Measurements from ENCODE around the gene TMEM255A.

GRCh38 chrX:120264341-120264740 lies 46.9 kb downstream of the TMEM255A start:
- TF ChIP-seq CTCF (conservative IDR thresholded peaks at IDR 0.05 in 1 of 2, IDR thresholded peaks at IDR 0.05 in 1 of 2; ENCODE audit: low read depth in 1 of 2, low read length in 2 of 2) (no peak), EZH2 (IDR thresholded peaks at IDR 0.05; ENCODE audit: low read length, missing control alignments) (no peak)

Data from fibroblast of lung (primary cell).